ENCODE data around the gene DENND1B.

DNA sequence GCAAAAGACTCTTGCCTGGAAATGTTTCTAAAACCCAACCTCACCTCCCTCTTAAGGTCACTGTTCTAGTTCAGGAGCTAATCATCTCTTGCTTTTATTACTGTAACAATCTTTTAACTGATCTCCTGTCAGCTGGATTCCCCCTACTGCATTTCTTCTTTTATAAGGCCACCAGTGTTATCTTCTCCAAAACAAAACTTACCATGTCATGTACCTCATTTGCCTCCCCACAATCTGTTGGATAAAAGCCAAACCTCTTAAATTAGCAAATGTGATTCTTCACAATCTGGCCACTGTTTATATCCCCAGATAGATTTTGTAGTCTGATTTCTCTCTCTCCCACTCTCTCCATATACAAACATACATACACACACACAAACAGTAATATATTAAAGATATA lies 143.3 kb downstream of the DENND1B start:
- no peak for TF ChIP-seq CTCF (conservative IDR thresholded peaks at IDR 0.05; ENCODE audit: low read length)
- no peak for TF ChIP-seq EZH2phosphoT487 (IDR thresholded peaks at IDR 0.05; ENCODE audit: borderline replicate concordance)
